ENCODE measurements around the gene HOXB3. TPM values are rescaled to one million over a fixed set of nuclear protein-coding genes. Genes with fewer than 3 reads are reported as not detected.

HOXB3 gene
- total and polyA plus RNA-seq, 2 donors (not counting 1 experiment from before 2014, with no cell fraction given), result 15.7 to 28.6 TPM

DNA sequence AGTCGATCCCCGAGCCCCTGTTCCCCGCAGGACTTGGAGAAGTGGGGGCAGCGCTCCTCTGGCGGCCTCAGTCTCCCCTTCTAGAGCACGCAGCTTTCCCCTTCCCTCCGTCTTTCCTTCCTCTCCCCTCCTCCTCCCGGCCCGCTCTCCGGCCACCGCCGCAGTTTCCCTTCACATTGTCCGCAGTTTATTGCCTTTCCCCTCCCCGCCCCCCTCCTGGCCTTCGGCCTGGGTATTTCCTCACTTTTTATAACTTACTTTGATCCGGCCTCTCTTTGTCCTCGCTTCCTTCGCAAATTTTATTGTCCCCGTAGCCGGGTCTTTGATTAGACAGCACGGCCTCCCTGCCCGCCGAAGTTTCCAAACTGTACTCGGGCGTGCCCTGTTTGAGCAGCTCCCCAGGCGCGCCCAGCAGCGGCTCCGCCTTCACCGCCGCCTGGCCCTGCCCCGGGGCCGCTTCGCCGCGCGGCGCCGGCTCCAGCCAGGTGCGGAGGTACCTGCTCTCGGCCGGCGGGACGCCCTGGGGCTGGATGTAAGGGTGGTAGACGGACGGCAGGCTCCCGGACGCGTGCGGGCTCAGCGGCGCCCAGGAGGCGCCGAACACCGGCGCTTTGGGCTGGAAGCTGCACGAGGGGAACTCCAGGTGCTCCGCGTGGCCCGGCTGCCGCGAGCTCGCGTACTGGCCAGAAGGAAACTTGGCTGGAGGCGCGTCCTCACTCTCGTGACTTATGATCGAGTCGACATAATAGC is 35.6 kb upstream of the HOXB3 start:
- H3K4me3 ChIP-seq (replicated peaks in 1 of 4; ENCODE audit: control extremely low read depth in 1 of 4, insufficient read depth in 1 of 4, low read depth in 3 of 4, low read length in 4 of 4), result peak overlapping the region; percentile 27 to 48 (median 34)
- H3K27ac ChIP-seq (ENCODE audit: insufficient read depth, low read length), result no peak overlapping the region
- no peaks in the 10 kb centered on the region for H3K36me3 ChIP-seq (ENCODE audit: control insufficient read depth, insufficient read depth, low read length)
- H4K20me1 ChIP-seq (ENCODE audit: control insufficient read depth, extremely low read depth, insufficient read depth, low read length), result peaks cover 2% of the 10 kb centered on the region
- H3K4me1 ChIP-seq (ENCODE audit: control insufficient read depth, extremely low read depth, insufficient read depth, low read length), result peaks cover 4% of the 10 kb centered on the region
- H3K9ac ChIP-seq (ENCODE audit: insufficient read depth, low read length), result no peak overlapping the region
- peak overlapping the region; percentile 84 for H3K4me2 ChIP-seq (ENCODE audit: extremely low read depth, insufficient read depth, low read length)
- peaks cover 99% of the 10 kb centered on the region for H3K27me3 ChIP-seq (ENCODE audit: control insufficient read depth, insufficient read depth, low read length)
- DNase-seq (ENCODE audit: low read depth in 2 of 2), result no peak
- H3K79me2 ChIP-seq (ENCODE audit: control insufficient read depth, insufficient read depth, low read length), result no peaks in the 10 kb centered on the region
- H3K9me3 ChIP-seq (ENCODE audit: control insufficient read depth, insufficient read depth, low read depth, low read length), result no peaks in the 10 kb centered on the region
- no peak for TF ChIP-seq CTCF (conservative IDR thresholded peaks at IDR 0.05 in 1 of 2, IDR thresholded peaks at IDR 0.05 in 1 of 2; ENCODE audit: low read depth in 1 of 2, low read length in 2 of 2)
- peak; percentile 82 for TF ChIP-seq EZH2 (IDR thresholded peaks at IDR 0.05; ENCODE audit: low read length, missing control alignments)
- no peak overlapping the region for H2AFZ ChIP-seq (ENCODE audit: low read length)

- H3K79me2 ChIP-seq (ENCODE audit: control insufficient read depth, insufficient read depth, low read length), result no peaks in the 10 kb centered on the region
- no peaks in the 10 kb centered on the region for H3K36me3 ChIP-seq (ENCODE audit: control insufficient read depth, insufficient read depth, low read length)
- peaks cover 99% of the 10 kb centered on the region for H3K27me3 ChIP-seq (ENCODE audit: control insufficient read depth, insufficient read depth, low read length)
- no peak overlapping the region for H2AFZ ChIP-seq (ENCODE audit: low read length)
- H3K4me2 ChIP-seq (ENCODE audit: extremely low read depth, insufficient read depth, low read length), result peak overlapping the region; percentile 84
- peaks cover 2% of the 10 kb centered on the region for H4K20me1 ChIP-seq (ENCODE audit: control insufficient read depth, extremely low read depth, insufficient read depth, low read length)
- H3K9me3 ChIP-seq (ENCODE audit: control insufficient read depth, insufficient read depth, low read depth, low read length), result no peaks in the 10 kb centered on the region
- H3K4me1 ChIP-seq (ENCODE audit: control insufficient read depth, extremely low read depth, insufficient read depth, low read length), result peaks cover 4% of the 10 kb centered on the region
- H3K9ac ChIP-seq (ENCODE audit: insufficient read depth, low read length), result no peak overlapping the region
- TF ChIP-seq CTCF (conservative IDR thresholded peaks at IDR 0.05 in 1 of 2, IDR thresholded peaks at IDR 0.05 in 1 of 2; ENCODE audit: low read depth in 1 of 2, low read length in 2 of 2), result no peak
- TF ChIP-seq EZH2 (IDR thresholded peaks at IDR 0.05; ENCODE audit: low read length, missing control alignments), result peak; percentile 87
- peak overlapping the region in 3 of 4 experiments; percentile 31 to 48 (median 36) for H3K4me3 ChIP-seq (replicated peaks in 1 of 4; ENCODE audit: control extremely low read depth in 1 of 4, insufficient read depth in 1 of 4, low read depth in 3 of 4, low read length in 4 of 4)
- H3K27ac ChIP-seq (ENCODE audit: insufficient read depth, low read length), result no peak overlapping the region
- DNase-seq (ENCODE audit: low read depth in 2 of 2), result no peak
Measured at GRCh38 chr17:48624544-48625494, 34.8 kb upstream of the HOXB3 start.

GRCh38 chr17:48624118-48624517 is 34.1 kb upstream of the HOXB3 start:
- no peak for TF ChIP-seq CTCF (conservative IDR thresholded peaks at IDR 0.05 in 1 of 2, IDR thresholded peaks at IDR 0.05 in 1 of 2; ENCODE audit: low read depth in 1 of 2, low read length in 2 of 2)
- no peak for TF ChIP-seq EZH2 (IDR thresholded peaks at IDR 0.05; ENCODE audit: low read length, missing control alignments)
- Histone ChIP-seq H3K4me2 (ENCODE audit: extremely low read depth, insufficient read depth, low read length) (no peak overlapping the region), H3K9ac (ENCODE audit: insufficient read depth, low read length) (no peak overlapping the region), H3K27me3 (ENCODE audit: control insufficient read depth, insufficient read depth, low read length) (peaks cover 95% of the 10 kb centered on the region), H3K36me3 (ENCODE audit: control insufficient read depth, insufficient read depth, low read length) (no peaks in the 10 kb centered on the region), H3K9me3 (ENCODE audit: control insufficient read depth, insufficient read depth, low read depth, low read length) (no peaks in the 10 kb centered on the region), H4K20me1 (ENCODE audit: control insufficient read depth, extremely low read depth, insufficient read depth, low read length) (peaks cover 2% of the 10 kb centered on the region), H3K4me3 (replicated peaks in 1 of 4; ENCODE audit: control extremely low read depth in 1 of 4, insufficient read depth in 1 of 4, low read depth in 3 of 4, low read length in 4 of 4) (no peak overlapping the region), H3K79me2 (ENCODE audit: control insufficient read depth, insufficient read depth, low read length) (no peaks in the 10 kb centered on the region), H3K27ac (ENCODE audit: insufficient read depth, low read length) (no peak overlapping the region), H2AFZ (ENCODE audit: low read length) (no peak overlapping the region), H3K4me1 (ENCODE audit: control insufficient read depth, extremely low read depth, insufficient read depth, low read length) (peaks cover 4% of the 10 kb centered on the region)
- DNase-seq (ENCODE audit: low read depth in 2 of 2), result no peak

Measured in fibroblast of lung (primary cell).